GOT3 (cell line): Measurements from ENCODE around the gene GBF1.
"Not testable (repeated sequence)": the region's sequence is repeated elsewhere in the genome, so short reads cannot be mapped to it uniquely, and the experiment has no call there.

ENCODE experiments used
- DNase-seq: peaks from one replicate; lab custom pipeline; 2025; ENCODE audit warnings: mixed read lengths; lab: John Stamatoyannopoulos, UW

GBF1 gene

GRCh38 chr10:102274062-102274461 lies 28.7 kb downstream of the GBF1 start:
- no peak for DNase-seq

- DNase-seq: no peak
Observed at GRCh38 chr10:102275343-102275742, 30.0 kb downstream of the GBF1 start.

DNA sequence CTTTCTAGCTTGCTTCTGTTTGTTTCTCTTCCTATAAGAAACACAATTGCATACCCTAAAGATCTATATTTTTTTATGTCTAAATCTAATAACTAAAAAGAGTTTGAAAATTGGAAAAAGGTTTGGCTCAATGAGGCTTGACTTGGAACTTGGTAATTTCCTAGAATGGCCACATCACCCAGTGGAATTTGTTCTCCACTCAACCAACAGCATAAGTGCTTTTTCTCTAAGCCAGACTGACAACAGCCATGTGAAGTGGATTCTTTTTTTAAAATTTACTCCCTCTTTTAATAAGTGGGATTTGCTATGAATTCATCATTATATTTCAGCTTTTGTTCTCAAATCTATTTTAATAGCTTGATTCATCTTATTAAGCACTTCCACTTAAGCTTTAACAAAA lies 33.8 kb downstream of the GBF1 start:
- DNase-seq: no peak

- no peak for DNase-seq
Observed at GRCh38 chr10:102280397-102281101, 35.2 kb downstream of the GBF1 start.

DNA sequence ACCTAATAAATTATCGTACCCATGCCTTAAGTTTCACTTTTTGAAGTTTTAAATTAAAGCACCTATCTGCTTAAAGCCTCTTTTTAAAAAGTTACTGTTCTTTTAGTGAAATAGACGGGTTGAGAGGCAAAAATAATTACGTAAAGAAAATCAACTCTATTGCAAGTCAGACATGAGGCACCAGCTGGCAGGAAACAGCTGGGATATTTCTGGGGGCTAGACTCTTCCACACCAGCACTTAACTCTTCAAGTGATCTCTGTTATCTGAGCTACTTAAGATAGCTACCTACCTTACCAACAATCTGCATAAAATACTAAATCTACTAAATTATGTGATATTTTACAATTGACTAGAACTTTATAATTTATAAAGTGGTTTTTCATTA lies 35.8 kb downstream of the GBF1 start:
- DNase-seq: no peak

- no peak for DNase-seq
Observed at GRCh38 chr10:102283488-102283887, 38.2 kb downstream of the GBF1 start.

GRCh38 chr10:102283890-102284289 lies 38.6 kb downstream of the GBF1 start:
- DNase-seq: no peak

DNA sequence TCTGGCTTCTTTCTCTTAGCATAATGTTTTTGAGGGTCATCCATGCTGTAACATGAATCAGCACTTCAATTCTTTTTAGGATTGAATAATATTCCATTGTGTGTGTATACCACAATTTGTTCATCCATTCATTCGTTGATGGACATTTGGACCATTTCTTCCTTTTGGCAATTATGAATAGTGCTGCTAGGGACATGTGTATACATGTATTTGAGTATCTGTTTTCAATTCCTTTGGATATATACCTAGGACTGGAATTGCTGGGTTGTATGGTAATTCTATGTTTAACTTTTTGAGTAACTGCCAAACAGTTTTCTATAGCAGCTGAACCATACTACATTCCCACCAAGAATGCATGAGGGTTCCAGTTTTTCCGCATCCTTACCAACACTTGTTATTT lies 39.2 kb downstream of the GBF1 start:
- no peak for DNase-seq

GRCh38 chr10:102285133-102285532 lies 39.8 kb downstream of the GBF1 start:
- DNase-seq: no peak

DNA sequence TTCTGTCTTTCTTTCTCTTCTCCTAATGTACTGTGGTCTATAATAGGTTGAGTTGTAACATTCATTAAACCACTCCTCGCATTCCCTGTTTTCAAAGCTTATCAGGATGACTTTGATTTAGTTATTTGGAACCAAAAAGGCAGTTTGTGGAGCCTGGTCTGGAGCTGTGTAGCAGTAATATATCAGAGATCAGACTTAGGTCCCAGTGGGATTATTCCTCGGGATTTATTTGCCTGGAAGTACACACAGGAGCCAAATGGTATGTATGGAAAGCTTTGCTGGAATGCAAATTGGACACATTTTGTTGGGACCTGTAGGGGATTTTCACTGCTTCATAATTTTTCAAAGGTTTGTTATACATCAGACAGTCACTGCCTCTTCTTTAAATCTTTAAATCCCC lies 40.9 kb downstream of the GBF1 start:
- DNase-seq: no peak

DNA sequence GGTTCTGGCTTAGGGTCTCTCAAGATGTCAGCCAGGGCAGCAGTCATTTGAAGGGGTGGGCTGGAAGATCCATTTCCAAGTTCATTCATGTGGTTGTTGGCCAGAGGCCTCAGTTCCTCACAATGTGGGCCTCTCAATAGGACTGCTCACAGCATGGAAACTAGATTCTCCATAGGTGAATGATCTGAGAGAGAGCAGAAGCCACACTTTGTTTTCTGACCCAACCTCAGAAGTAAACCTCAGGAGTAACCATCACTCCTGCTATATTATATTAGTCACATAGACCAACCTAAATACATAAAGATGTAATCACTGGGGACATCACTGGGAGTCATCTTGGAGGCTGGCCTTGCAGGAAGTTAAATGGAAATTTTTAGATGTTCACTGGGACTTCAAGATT lies 42.2 kb downstream of the GBF1 start:
- DNase-seq: no peak

DNA sequence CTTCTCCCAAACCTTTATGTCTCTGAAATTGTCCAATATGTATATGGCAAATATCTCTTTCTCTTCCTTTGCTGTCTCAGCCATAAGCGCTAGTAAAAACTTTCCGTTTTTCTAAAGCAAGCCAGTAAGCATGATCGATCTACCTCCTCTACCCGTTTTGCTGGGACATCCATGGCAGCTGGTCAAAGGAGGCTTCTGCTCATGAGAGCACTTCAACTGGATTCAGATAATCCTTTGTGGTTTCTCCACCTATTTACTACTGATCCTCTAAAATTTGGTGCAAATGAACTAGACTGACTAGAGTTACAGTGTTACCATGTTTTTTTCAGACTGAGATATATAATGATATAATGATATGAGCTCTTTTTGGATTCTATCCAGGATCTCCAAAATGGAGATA lies 42.7 kb downstream of the GBF1 start:
- DNase-seq: no peak

- no peak for DNase-seq
Observed at GRCh38 chr10:102289356-102289755, 44.0 kb downstream of the GBF1 start.

DNA sequence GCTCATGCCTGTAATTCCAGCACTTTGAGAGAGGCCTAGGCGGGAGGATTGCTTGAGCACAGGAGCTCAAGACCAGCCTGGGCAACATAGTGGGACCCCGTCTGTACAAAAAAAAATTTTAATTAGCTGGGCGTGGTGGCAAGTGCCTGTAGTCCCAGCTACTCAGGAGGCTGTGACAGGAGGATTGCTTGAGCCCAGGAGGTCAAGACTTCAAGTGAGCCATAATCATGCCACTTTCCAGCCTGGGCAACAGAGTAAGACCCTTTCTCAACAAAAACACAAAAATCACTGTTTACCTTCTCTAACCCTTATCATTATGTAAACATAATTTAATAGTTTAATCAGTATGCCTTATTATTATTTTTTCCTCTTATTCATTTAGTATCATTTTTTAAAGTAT lies 44.5 kb downstream of the GBF1 start:
- DNase-seq: no peak

DNA sequence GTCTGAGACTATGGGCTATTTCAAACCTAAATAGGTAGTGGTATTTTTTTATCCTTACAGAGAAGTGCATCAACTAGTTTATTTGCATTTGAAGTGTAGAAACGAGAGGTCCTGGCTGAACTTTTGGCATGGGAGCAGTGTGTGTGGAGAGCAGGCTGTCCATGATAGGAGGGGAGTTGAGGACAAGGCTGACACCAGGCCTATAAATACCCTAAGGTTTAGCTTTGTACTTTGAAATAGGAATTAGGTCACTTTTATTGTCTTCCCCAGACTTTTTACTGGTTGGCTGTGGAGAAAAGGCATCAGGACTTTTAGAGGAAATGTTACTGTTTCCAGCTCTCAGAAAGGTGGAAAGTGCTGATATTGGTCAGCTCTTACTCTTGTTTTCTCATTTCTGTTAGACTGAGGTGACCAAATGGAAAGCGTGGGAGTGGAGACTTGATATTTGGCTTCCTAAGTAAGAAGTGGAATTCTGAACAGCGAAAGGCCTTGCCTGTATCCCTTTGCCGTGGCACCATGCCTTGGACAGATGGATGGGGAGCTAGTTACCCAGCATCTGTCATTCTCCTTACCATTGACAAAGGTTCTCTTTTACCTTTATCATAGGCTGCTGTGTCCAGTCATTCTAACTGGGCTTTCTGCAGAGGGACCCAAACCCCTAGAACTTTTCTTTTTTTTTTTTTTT lies 46.0 kb downstream of the GBF1 start:
- no peak for DNase-seq

DNA sequence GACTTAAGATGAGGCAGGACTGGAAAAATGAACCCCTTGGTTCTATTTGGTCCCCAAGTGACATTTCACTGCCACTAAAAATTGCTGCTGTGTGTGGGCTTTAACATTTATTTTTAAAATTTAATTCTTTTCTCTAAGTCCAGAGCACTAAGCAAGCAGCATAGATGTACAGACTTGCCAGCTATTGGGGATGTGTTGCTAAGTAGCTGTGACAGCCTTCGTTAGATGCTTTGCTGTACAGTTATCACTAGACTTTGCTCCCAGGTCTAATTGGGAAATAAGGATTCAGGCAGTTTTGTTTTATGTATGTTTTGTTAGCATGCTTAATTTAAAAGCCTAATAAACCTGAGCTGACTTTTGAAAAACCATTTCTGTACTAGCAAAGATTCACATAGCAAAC lies 51.8 kb downstream of the GBF1 start:
- DNase-seq: no peak

DNA sequence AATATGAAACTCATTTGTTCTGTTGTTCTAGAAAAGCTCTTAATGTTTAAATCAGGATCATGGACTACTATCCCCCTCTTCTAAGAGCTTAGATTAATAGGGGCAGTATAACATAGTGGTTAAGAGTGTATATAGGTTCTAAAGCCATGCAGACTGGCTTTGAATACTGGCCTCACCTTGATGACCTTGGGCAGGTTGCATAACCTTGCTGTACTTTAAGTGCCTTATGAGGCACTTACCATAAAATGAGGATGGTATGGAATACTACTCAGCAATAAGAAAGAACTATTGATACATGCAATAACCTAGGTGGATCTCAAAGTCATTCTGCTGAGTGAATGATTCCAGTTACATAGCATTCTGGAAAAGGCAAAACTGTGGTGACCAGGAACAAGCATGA lies 53.6 kb downstream of the GBF1 start:
- DNase-seq: no peak

GRCh38 chr10:102299873-102300272 lies 54.5 kb downstream of the GBF1 start:
- DNase-seq: no peak

DNA sequence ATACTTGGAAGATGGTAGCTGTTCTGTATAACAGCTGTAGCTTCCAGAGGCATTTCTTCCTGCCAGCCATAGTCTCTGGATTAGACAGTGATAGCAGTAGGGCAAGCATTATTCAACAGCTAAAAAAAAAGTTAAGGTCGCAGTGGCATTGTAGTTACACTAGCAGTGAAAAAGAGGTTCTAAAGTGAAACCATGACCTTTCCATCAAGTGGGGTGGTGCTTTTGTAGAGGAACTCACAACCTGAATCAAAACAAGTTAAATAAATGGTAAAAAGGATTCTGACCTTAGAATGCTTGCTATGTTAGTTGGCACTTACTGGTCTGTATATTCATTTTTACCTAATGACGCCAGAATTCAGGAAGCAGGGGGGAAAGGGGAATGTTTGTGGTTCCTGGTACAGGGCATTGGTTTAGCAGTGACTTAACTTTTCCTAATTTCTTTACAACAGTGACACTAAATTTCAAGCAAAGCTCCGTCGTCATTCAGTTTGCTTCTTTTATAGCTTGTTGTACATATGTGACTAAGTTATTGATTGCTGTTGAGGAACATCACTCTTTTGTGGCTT lies 55.0 kb downstream of the GBF1 start:
- DNase-seq: no peak

- DNase-seq: not testable (repeated sequence)
Observed at GRCh38 chr10:102300912-102301311, 55.6 kb downstream of the GBF1 start.

DNA sequence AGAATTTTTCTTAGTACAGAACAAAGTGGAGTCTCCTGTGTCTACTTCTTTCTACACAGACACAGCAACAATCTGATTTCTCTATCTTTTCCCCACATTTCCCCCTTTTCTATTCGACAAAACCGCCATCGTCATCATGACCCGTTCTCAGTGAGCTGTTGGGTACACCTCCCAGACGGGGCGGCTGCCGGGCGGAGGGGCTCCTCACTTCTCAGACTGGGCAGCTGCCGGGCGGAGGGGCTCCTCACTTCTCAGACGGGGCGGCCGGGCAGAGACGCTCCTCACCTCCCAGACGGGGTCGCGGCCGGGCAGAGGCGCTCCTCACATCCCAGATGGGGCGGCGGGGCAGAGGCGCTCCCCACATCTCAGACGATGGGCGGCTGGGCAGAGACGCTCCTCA lies 56.0 kb downstream of the GBF1 start:
- DNase-seq: not testable (repeated sequence)

DNA sequence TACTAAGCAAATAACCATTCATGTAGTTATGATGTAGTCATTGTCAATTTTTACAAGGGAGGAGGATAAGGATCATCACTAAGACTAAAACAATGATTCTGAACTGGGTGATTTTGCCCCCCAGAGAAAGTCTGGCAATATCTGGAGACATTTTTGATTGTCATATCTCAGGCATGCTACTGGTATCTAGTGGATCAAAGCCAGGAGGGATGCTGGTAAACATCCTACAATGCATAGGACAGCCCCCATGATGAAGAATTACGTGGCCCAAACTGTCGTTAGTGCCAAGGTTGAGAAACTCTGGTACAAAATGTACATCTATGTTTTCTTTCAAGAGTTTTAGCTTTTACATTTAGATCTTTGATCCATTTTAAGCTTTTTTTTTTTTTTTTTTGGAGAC lies 57.3 kb downstream of the GBF1 start:
- no peak for DNase-seq

DNA sequence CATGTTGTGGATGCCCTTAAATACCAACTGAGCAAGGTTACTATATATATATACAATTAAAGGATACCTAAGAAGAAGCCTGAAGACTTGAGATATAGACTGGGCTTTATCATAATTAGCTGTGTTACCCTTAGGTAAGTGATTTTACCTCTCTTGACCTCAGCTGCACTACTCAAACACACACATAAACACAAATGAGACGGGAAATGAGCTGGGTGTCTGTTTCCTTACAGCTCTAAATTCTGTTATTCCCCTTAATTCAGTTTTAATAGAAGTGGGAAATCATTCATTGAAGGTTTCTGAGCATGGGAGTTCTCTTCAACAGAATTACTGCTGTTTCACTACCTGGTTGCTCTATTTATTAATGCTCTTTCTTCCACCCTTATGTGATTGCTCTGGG lies 60.7 kb downstream of the GBF1 start:
- DNase-seq: no peak

GRCh38 chr10:102306710-102307109 lies 61.4 kb downstream of the GBF1 start:
- no peak for DNase-seq
